ENCODE results near the gene HSD17B8.

DNA sequence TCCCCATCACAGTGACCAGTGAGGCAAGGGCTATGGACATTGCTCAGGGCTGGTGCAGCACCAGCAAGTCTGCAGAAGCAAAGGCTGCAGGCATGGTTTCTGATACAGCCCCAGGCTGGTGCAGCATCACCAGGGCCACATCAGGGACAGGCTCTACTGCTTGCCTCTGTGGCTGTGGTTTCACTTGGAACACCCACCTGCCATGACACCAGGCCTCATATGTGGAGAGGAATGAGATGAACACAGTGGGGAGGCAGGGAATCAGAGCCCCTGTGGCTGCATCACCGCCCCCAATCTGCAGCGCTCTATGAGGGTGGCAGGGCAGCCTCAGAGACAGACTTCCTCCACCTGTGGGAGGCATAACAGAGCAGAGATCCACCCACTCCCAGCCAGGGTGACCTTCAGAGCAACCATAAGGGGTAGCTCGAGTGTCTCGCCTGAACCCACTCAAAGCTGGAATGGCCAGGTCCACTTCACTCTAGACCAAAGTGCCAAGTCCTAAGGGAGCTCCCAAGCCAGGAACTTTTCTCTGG is 11.7 kb downstream of the HSD17B8 start:
- TF ChIP-seq EZH2phosphoT487 (IDR thresholded peaks at IDR 0.05; ENCODE audit: borderline replicate concordance, low read depth) (no peak), CTCF (IDR thresholded peaks at IDR 0.05) (no peak), FOXJ3 (CRISPR knock-in tag; IDR thresholded peaks at IDR 0.05) (no peak), JUND (IDR thresholded peaks at IDR 0.05) (no peak), MAX (IDR thresholded peaks at IDR 0.05; ENCODE audit: low read depth) (no peak), RCOR1 (IDR thresholded peaks at IDR 0.05; ENCODE audit: low read length) (no peak), IRF3 (IDR thresholded peaks at IDR 0.05; ENCODE audit: low read depth, low read length) (no peak), EP300 (IDR thresholded peaks at IDR 0.05; ENCODE audit: borderline replicate concordance in 1 of 2, low read depth in 1 of 2, low read length in 1 of 2) (no peak)
- TF ChIP-seq, protein P1, sequence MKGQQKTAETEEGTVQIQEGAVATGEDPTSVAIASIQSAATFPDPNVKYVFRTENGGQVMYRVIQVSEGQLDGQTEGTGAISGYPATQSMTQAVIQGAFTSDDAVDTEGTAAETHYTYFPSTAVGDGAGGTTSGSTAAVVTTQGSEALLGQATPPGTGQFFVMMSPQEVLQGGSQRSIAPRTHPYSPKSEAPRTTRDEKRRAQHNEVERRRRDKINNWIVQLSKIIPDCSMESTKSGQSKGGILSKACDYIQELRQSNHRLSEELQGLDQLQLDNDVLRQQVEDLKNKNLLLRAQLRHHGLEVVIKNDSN (IDR thresholded peaks at IDR 0.05; ENCODE audit: borderline replicate concordance, low read depth), result no peak
- TF ChIP-seq, protein P2, sequence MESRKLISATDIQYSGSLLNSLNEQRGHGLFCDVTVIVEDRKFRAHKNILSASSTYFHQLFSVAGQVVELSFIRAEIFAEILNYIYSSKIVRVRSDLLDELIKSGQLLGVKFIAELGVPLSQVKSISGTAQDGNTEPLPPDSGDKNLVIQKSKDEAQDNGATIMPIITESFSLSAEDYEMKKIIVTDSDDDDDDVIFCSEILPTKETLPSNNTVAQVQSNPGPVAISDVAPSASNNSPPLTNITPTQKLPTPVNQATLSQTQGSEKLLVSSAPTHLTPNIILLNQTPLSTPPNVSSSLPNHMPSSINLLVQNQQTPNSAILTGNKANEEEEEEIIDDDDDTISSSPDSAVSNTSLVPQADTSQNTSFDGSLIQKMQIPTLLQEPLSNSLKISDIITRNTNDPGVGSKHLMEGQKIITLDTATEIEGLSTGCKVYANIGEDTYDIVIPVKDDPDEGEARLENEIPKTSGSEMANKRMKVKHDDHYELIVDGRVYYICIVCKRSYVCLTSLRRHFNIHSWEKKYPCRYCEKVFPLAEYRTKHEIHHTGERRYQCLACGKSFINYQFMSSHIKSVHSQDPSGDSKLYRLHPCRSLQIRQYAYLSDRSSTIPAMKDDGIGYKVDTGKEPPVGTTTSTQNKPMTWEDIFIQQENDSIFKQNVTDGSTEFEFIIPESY (IDR thresholded peaks at IDR 0.05; ENCODE audit: borderline replicate concordance, low read depth), result no peak

Data from SK-N-SH (cell line).